GM21381 (cell line): Measurements from ENCODE around the gene CORO2B.
"Not testable (repeated sequence)": the region's sequence is repeated elsewhere in the genome, so short reads cannot be mapped to it uniquely, and the experiment has no call there.

Experiments used
- ATAC-seq: cut with Tn5 transposase; IDR thresholded peaks from one replicate; pipeline ENCODE4 v1.9.1; 2021; ENCODE audit warnings: mild to moderate bottlenecking, moderate library complexity; ENCODE audit not compliant: unreplicated experiment

CORO2B gene

GRCh38 chr15:68643216-68643830 is 64.5 kb downstream of the CORO2B start:
- no peak for ATAC-seq

DNA sequence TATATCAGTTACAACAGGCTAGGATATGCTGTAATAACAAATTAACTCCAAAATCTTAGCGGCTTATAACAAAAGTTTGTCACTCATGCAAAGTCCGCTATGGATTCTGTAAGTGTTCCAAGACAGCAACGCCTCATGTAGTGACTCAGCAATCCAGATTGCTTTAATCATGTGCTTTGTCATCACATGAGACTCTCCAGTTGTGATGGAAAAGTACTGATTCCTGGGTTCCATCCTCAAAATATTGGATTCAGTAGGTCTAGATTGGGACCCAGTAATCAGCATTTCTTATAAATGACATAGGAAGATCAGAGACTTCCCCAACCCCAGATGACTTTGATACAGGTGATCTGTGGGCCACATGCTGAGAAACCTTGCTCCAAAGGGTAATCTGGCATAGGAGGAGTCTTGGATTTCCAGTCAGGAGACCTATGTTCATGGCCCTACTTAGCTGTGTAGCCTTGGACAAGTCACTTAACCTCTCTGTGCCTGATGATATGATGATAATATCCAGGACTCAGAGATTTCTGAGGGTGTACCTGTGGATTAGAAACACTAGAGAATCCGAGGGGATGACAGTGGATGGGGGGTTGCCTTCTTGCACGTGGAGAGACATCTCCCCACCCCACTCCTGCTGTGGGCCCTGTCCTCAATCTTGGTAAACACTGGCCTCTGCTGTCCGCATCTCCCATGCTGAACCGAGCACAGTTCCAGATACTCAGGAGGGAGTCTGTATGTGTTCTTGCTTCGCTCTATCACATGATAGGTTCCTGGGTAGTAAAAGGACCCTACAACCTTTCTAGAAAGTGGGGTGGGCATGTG is 65.5 kb downstream of the CORO2B start:
- ATAC-seq = no peak

DNA sequence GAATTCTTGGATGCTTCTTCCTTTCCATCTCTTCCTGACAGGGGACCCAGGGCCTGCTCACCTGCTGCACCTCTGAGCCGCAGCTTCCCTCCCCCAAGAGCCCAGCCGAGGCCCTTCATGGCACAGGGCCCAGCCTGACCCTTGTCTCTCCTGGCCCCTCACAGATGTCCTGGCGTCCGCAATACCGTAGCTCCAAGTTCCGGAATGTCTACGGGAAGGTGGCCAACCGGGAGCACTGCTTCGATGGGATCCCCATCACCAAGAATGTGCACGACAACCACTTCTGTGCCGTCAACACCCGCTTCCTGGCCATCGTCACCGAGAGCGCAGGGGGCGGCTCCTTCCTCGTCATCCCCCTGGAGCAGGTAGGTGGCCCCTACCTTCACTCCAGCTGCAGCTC is 66.2 kb downstream of the CORO2B start:
- no peak for ATAC-seq

- no peak for ATAC-seq
Observed at GRCh38 chr15:68646156-68646555, 67.4 kb downstream of the CORO2B start.

DNA sequence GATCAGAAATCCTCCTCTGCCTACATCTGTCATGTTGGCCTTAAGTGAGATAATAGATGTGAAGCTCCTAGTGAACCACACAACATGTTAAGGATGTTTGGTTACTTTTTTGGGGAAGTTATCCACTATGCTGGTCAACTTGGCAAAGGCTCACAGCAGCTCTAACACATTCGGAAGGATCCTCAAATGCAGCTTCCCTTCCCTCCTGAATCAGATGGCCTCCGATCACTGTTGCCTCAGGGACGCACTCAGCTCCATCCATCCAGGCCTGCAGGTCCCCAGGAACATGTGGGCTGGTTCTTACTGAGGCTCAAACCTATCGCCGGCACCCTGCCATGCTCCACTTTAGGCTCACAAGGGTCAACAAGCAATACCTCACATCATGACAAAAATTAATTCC is 67.9 kb downstream of the CORO2B start:
- no peak for ATAC-seq

GRCh38 chr15:68647361-68647760 is 68.6 kb downstream of the CORO2B start:
- not testable (repeated sequence) for ATAC-seq

- ATAC-seq = no peak
Observed at GRCh38 chr15:68650901-68651709, 72.3 kb downstream of the CORO2B start.

DNA sequence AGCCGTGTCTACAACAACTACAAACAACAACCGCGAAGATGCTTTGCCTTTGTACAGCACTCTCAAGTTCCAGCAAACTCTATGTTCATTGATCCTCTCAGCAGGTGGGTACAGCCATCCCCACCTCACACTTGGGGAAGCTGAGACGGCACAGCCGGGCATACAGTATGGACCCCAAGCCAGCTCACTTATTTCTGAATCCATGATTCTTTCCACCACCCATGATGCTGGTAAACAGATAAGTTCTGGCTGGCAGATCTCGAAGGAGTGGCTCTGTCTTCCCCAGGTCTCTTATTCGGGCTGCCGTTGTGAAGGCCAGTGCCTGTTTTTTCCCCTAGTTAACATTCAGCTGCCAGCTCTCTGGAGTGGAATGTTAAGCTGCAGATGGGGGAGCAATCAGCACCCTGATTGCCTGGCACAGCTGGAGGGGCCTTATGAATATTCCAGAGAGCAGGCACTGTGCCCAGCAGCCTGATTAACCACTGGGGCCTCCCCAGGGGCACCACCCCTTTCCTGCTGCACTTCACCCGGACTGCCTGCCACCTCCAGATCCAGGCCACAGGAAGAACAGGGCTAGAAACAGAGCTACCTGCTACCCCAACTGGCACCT is 73.2 kb downstream of the CORO2B start:
- ATAC-seq = no peak

- no peak for ATAC-seq
Observed at GRCh38 chr15:68653031-68653635, 74.3 kb downstream of the CORO2B start.

DNA sequence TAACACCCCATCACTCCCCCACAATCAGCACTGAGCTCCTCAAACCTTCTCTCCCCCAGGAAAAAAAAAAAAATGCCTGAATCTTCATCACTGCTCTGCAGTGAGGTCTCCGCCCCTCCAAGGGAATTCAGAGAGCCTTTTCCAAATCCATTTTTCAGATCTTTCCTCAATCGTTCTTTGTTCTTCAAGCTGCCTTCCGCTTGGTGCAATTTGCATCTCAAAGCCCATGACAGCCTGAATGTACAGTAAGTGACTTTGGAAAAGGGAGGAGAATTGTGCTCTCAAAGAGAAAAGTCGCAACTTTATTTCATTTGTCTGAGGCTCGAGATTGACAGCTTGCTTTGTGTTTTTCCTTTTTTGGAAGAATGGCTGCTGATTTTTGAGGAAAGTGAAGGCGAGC is 75.0 kb downstream of the CORO2B start:
- ATAC-seq = no peak

DNA sequence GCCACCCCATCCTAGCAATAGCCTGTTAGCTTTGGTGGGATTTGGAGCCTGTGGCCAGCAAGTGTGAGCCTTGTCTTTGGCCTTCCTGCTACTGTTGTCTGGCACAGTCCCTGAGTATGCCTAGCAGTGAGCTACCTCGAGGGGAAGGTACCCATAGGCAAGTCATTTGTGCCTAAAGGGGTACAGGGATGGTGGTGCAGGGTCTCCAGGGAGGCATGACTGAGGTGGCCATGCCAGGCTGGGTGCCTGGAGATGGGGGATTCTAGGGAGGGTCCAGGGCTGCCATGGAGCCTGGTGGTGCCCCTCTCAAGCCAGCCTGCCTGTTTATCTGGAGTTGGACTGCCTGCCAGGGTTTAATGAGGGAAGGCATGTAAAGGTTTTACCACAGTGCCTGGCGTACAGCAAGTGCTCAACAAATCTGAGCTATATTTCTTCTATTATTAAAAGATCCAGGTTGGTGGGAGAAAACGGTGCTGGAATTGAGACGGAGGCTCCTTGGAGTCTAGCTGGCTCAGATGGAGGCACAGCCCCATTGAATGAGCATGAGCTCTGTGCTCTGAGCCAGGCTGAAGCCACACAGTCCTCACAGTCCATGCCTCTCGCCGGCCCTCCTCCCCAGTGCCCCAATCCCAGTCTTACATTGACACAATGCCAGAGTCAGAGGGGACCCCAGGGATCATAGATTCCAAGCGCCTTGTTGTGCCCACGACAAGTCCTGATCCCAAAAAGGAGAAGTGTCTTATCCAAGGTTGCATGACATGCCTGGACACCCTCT is 76.2 kb downstream of the CORO2B start:
- no peak for ATAC-seq

- ATAC-seq = no peak
Observed at GRCh38 chr15:68655686-68656437, 77.1 kb downstream of the CORO2B start.

DNA sequence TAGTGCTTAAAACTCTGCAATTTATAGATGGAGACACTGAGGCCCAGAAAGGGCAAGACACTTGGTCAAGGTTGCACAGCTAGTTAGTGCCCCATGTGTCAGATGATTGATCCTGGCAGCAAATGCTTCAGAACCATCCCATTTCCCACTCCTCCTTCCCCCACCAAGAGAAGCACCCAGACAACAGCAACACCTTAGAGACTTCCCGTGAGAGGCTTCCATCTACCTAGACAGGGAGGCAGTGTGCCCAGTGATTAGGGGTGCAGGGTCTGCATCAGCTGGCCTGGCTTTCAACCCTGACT is 77.6 kb downstream of the CORO2B start:
- ATAC-seq = no peak

DNA sequence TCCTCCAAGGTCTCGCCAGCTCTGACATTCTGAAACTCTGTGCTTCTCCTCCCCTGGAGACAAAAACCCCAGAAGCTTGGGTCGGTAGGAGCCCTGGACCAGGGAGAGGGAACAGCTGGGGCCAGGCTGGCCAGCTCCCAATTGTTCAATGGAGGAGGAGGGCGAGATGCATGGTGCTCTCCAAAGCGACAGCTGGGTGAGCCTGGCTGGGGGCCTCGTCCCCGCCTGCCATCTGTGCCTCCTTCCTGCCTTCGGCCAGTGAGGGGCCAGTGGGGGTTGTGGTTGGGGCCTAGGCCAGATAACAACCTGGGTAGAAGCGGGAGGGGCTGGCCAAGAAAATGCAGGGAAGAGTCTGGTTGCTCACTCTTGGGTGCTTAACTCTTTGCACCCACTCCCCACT is 79.4 kb downstream of the CORO2B start:
- no peak for ATAC-seq

- ATAC-seq = no peak
Observed at GRCh38 chr15:68658641-68659358, 80.0 kb downstream of the CORO2B start.

GRCh38 chr15:68663526-68663925 is 84.7 kb downstream of the CORO2B start:
- ATAC-seq = no peak

GRCh38 chr15:68666120-68666811 is 87.5 kb downstream of the CORO2B start:
- ATAC-seq = no peak

GRCh38 chr15:68666812-68667450 is 88.1 kb downstream of the CORO2B start:
- no peak for ATAC-seq
